ENCODE results near the gene TMBIM6. TPM values are rescaled to one million over a fixed set of nuclear protein-coding genes. Genes with fewer than 3 reads are reported as not detected.

The TMBIM6 gene, protein sequence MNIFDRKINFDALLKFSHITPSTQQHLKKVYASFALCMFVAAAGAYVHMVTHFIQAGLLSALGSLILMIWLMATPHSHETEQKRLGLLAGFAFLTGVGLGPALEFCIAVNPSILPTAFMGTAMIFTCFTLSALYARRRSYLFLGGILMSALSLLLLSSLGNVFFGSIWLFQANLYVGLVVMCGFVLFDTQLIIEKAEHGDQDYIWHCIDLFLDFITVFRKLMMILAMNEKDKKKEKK
- 618 and 796 TPM in 2 replicates for total RNA-seq

DNA sequence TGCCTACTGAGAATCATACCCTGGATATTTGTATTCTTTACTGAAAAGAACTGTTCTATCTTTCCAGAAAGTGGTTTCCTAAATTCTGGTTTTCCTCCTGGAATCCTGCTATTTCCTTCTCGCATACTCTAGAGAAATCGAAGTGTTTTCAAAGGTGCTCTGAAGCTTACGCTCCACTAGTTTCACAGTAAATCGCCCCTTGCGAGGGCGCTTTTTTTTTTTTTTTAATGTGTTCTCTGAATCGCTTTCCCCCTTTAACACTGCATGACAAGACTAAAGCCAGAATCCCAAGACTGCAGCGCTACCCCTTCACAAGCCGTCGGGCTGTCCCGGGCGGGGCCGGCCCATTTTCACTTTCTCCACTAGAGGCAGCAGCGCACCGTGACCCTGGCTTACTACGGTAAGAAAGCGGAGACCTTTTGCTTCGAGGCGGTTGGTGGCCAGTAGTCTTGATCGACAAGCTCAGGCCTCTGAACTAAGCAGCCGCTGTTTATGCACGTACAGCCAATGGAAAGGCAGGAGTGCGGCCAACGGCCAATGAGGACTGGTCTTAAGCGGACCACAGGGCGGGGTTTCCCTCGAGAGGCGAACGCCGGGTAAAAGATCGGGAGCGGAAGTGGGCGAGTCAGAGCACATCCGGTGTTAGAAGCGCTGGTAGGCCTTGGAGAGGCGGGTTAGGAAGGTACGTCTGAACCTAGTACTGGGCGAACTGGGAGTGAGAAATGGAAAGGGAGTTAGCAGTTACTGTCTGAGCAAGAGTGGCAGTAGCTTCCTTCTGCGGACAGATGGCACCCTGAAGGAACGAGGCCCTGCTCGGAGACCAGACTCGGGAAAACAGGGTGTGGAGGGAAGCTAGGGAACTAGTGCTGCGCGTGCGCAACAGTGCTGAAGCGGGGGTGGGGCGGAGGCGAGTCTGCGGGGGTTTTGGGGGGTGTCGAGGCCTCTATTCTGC, at the start of gene TMBIM6:
Gene TMBIM6 (plus strand): TSS at position 628 of the 952 bp plus-strand sequence. CDS start 10,937 bp downstream, outside the sequence.

DNA sequence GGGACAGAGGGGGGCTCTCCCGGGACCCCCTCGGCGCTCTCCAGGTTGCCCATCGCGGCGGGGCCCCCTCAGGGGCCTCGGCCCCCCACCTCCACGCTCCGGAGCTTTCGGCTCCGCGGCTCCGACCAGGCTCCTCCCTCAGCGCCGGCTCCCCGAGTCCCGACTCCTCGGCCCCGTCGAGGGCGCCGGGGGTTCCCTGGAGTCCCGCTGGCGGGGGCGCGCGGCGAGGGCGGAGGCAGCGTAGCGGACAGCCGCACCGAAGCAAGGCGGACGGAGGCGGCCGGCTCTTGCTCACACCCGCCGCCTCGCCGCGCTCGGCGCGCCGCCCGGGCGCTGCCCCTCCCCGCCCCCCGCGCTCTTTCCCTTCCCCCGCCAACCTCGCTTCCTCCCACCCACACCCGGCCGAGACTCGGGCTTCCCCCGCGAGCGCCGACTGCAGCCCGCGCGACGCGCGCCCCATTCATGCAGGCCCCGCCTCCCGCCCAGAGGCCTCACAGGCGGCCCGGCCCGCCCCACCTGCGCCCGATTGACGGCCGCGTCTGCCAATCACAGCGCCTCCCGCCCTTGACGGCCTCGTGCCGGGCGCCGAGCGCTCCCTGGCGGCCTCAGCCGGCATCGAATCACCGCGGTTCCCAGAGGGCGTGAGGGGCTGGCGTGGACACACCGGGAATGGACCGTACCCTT, 34.1 kb upstream of the TMBIM6 start, which contains the start of gene FMNL3:
Gene FMNL3 (minus strand): TSS at position 278 of the 684 bp plus-strand sequence. CDS start 225 bp downstream, at position 53.

Other genes starting within 250 kb of the TMBIM6 start
- gene KCNH3, start 202.5 kb upstream of the TMBIM6 start, total RNA-seq: 0.24 TPM in 1 of 2 replicates, not detected in the other
- 55.2 and 65.5 TPM in 2 replicates for gene MCRS1, start 173.4 kb upstream of the TMBIM6 start, total RNA-seq
- gene FAM186B, start 135.9 kb upstream of the TMBIM6 start, total RNA-seq: under 0.01 and 0.48 TPM in 2 replicates
- gene PRPF40B, start 118.0 kb upstream of the TMBIM6 start, total RNA-seq: 11.1 and 14.5 TPM in 2 replicates
- gene FMNL3, start 34.2 kb upstream of the TMBIM6 start, total RNA-seq: 2.8 and 8.4 TPM in 2 replicates
- gene NCKAP5L, start 86.9 kb downstream of the TMBIM6 start, total RNA-seq: 3.8 and 4.1 TPM in 2 replicates
- 3.6 and 8.5 TPM in 2 replicates for gene BCDIN3D, start 101.5 kb downstream of the TMBIM6 start, total RNA-seq
- gene FAIM2, start 162.3 kb downstream of the TMBIM6 start, total RNA-seq: not detected in 2 replicates
- gene AQP2, start 209.2 kb downstream of the TMBIM6 start, total RNA-seq: under 0.01 TPM in 1 of 2 replicates, not detected in the other
- gene AQP5, start 220.3 kb downstream of the TMBIM6 start, total RNA-seq: 0.43 TPM in 1 of 2 replicates, not detected in the other
- gene AQP6, start 231.4 kb downstream of the TMBIM6 start, total RNA-seq: not detected in 2 replicates